Activated CD8-positive, alpha-beta memory T cell treated with anti-CD3 and anti-CD28 coated beads, Interleukin-2, amount 50 U/mL, for 4 hours (primary cell): Measurements from ENCODE around the gene TPGS1.

Experiments used
- DNase-seq: peaks from one replicate; pipeline ENCODE4 v3.0.0-alpha.2; 2020

TPGS1 gene

GRCh38 chr19:542173-542866 is 35.0 kb downstream of the TPGS1 start:
- no peak for DNase-seq

GRCh38 chr19:543910-544608 is 36.8 kb downstream of the TPGS1 start, which contains the start of gene GZMM:
Gene GZMM, plus strand, starts transcription at chr19:544053. Its CDS starts 19 bp downstream, at chr19:544072.
- DNase-seq: peak; percentile 77

GRCh38 chr19:547117-547516 is 39.8 kb downstream of the TPGS1 start:
- DNase-seq: no peak

GRCh38 chr19:547836-548720 is 40.8 kb downstream of the TPGS1 start:
- no peak for DNase-seq

GRCh38 chr19:548886-549830 is 41.9 kb downstream of the TPGS1 start:
- DNase-seq: no peak

GRCh38 chr19:554817-555216 is 47.5 kb downstream of the TPGS1 start:
- DNase-seq: no peak

GRCh38 chr19:555474-555808 is 48.1 kb downstream of the TPGS1 start:
- DNase-seq: no peak

GRCh38 chr19:556611-557382 is 49.5 kb downstream of the TPGS1 start:
- DNase-seq: no peak

GRCh38 chr19:558770-559439 is 51.6 kb downstream of the TPGS1 start:
- no peak for DNase-seq

- no peak for DNase-seq
Measured at GRCh38 chr19:560121-560520, 52.8 kb downstream of the TPGS1 start.

- DNase-seq: no peak
Measured at GRCh38 chr19:566403-566802, 59.1 kb downstream of the TPGS1 start.

GRCh38 chr19:566844-567243 is 59.5 kb downstream of the TPGS1 start:
- DNase-seq: no peak

- DNase-seq: no peak
Measured at GRCh38 chr19:567296-567900, 60.1 kb downstream of the TPGS1 start.
